GM23248 (cell line): ENCODE data around the gene KIF7.

ENCODE experiments used
- EZH2 ChIP-seq: fragments of 200-600 bp; sonication (generic); IDR thresholded peaks from 2 replicates; pipeline ENCODE4 v1.6.1; 2018; ENCODE audit warnings: antibody characterized with exemption, mild to moderate bottlenecking; ENCODE audit not compliant: insufficient read depth, poor library complexity, severe bottlenecking
- EZH2phosphoT487 ChIP-seq: fragments of 200-600 bp; sonication (generic); IDR thresholded peaks from 2 replicates; pipeline ENCODE4 v1.6.1; 2018; ENCODE audit warnings: antibody characterized with exemption, moderate library complexity, mild to moderate bottlenecking, low read depth; ENCODE audit not compliant: insufficient read depth

DNA sequence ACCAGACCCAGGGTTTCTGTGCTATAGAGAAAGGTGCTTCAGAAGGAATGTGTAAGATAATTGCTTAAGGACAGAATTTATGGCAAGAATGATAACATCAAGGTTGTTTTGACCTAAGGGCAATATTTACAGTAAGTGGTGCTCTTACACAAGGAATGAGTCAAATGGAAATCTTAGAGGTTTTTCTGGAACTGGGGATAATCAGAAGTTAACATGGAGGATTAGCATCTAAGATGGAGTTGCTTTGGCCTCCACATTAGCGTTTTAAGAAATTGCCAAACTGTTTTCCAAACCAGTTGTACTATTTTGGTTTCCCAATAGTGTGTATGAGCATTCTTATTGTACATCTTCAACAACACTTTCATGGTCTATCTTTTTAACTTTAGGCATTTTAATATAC, 38.4 kb upstream of the KIF7 start:
- no peak for TF ChIP-seq EZH2
- TF ChIP-seq EZH2phosphoT487, result no peak
